ENCODE data around the gene SYNM. TPM values are rescaled to one million over a fixed set of nuclear protein-coding genes. Genes with fewer than 3 reads are reported as not detected.

SYNM gene
- total and polyA plus RNA-seq, 2 of the 8 experiments (the other 6 are each of a cell fraction or from before 2014, with no cell fraction given): 0.89 to 2.0 TPM

- Histone ChIP-seq H2BK12ac (ENCODE audit: low read depth, low read length) (no peak overlapping the region), H4K91ac (replicated peaks; ENCODE audit: insufficient read length, low read length) (no peak overlapping the region), H3K23ac (ENCODE audit: insufficient read length) (no peak overlapping the region), H2BK20ac (ENCODE audit: low read length) (no peak overlapping the region), H2BK5ac (ENCODE audit: low read depth, low read length) (no peak overlapping the region), H2BK15ac (ENCODE audit: low read length) (no peak overlapping the region), H4K8ac (ENCODE audit: extremely low read depth, insufficient read depth, low read length) (no peak overlapping the region), H3K9me3 (ENCODE audit: insufficient read depth in 2 of 2, low read depth in 1 of 2, low read length in 1 of 2) (no peaks in the 10 kb centered on the region), H3K4ac (replicated peaks; ENCODE audit: insufficient read length, low read depth, low read length) (no peak overlapping the region), H4K5ac (ENCODE audit: insufficient read length, low read depth, low read length) (no peak overlapping the region), H3K4me3 (ENCODE audit: extremely low read depth in 1 of 4, insufficient read depth in 2 of 4, low read depth in 3 of 4, low read length in 4 of 4) (no peak overlapping the region), H3K4me2 (ENCODE audit: insufficient read depth in 1 of 2, low read depth in 2 of 2, low read length in 2 of 2) (no peak overlapping the region), H3K18ac (ENCODE audit: extremely low read depth, low read length) (no peak overlapping the region), H3K14ac (ENCODE audit: insufficient read length) (no peak overlapping the region), H3K27ac (ENCODE audit: low read depth, low read length) (no peak overlapping the region), H4K20me1 (replicated peaks in 1 of 2; ENCODE audit: control insufficient read depth in 1 of 2, insufficient read depth in 2 of 2, low read length in 2 of 2) (no peaks in the 10 kb centered on the region), H3K23me2 (ENCODE audit: low read depth, low read length) (no peaks in the 10 kb centered on the region), H3K56ac (replicated peaks; ENCODE audit: insufficient read length, low read depth, low read length) (no peak overlapping the region), H3K36me3 (ENCODE audit: control insufficient read depth in 2 of 4, insufficient read depth in 4 of 4, low read length in 3 of 4) (peaks cover 0 to 4% (median 0%) of the 10 kb centered on the region in 4 experiments; a peak in 2 of 8 replicates), H3K27me3 (replicated peaks in 1 of 4; ENCODE audit: control insufficient read depth in 3 of 4, extremely low read depth in 1 of 4, insufficient read depth in 3 of 4, low read length in 3 of 4) (no peaks in the 10 kb centered on the region), H2AK5ac (ENCODE audit: low read depth, low read length) (no peak overlapping the region), H3K4me1 (replicated peaks in 1 of 4; ENCODE audit: control insufficient read depth in 3 of 4, insufficient read depth in 4 of 4, low read length in 3 of 4) (peaks cover 0 to 4% (median 3%) of the 10 kb centered on the region in 4 experiments; a peak in 4 of 7 replicates), H3K79me1 (ENCODE audit: low read depth, low read length) (no peaks in the 10 kb centered on the region), H3K79me2 (ENCODE audit: control insufficient read depth in 1 of 2, insufficient read depth in 2 of 2, low read length in 2 of 2) (no peaks in the 10 kb centered on the region), H2AFZ (ENCODE audit: low read length) (no peak overlapping the region), H3K9ac (replicated peaks in 1 of 4; ENCODE audit: extremely low read depth in 1 of 4, low read depth in 3 of 4, low read length in 3 of 4) (no peak overlapping the region), H2BK120ac (replicated peaks; ENCODE audit: low read depth, low read length) (no peak overlapping the region)
- ChIA-PET CTCF (ENCODE audit: partially characterized antibody) (interaction anchor here (1.2 to 1.5 kb wide), 2 partner anchors 51 to 57 kb away, joined by 3 read pairs; no protein-coding TSS in a partner anchor), POLR2A (ENCODE audit: partially characterized antibody) (no interaction called here)
- TF ChIP-seq ASH2L (IDR thresholded peaks at IDR 0.05; ENCODE audit: low read length): no peak
- no peak for TF ChIP-seq CTBP2 (IDR thresholded peaks at IDR 0.05; ENCODE audit: borderline replicate concordance, insufficient read depth, insufficient read length, low read length)
- no peak for TF ChIP-seq YY1 (IDR thresholded peaks at IDR 0.05; ENCODE audit: low read depth, low read length)
- WGBS, 2 experiments (ENCODE audit: extremely low coverage in 1 of 2, insufficient coverage in 1 of 2, insufficient read length in 1 of 2, insufficient replicate concordance in 2 of 2, low coverage in 1 of 2, low lambda C conversion rate in 2 of 2, missing lambda C conversion rate in 1 of 2): 94% methylated on average over 3 of the region's 3 CpGs; no CpG with 5 or more reads in 1 of the 2 experiments
- DNase-seq (ENCODE audit: low read depth in 1 of 2, low spot score in 2 of 2) (no peak), FAIRE-seq (no peak)
Observed at GRCh38 chr15:99157456-99157855, 52.6 kb downstream of the SYNM start.
